Ishikawa (cell line): ENCODE results near the gene RAD51C.

Source experiments
- CEBPB ChIP-seq: IDR thresholded peaks from 2 replicates; pipeline ENCODE4 v1.6.1; 2012
- CREB1 ChIP-seq: IDR thresholded peaks from 2 replicates; pipeline ENCODE4 v1.6.1; 2012; ENCODE audit warnings: low read depth
- EGR1 ChIP-seq: IDR thresholded peaks from 2 replicates; pipeline ENCODE4 v1.6.1; 2012
- EP300 ChIP-seq: IDR thresholded peaks from 2 replicates; pipeline ENCODE4 v1.6.1; 2012; ENCODE audit warnings: borderline replicate concordance
- FOXM1 ChIP-seq: IDR thresholded peaks from 2 replicates; pipeline ENCODE4 v1.6.1; 2012; ENCODE audit warnings: low read depth, borderline replicate concordance
- MAX ChIP-seq: IDR thresholded peaks from 2 replicates; pipeline ENCODE4 v1.6.1; 2012
- NFIC ChIP-seq: IDR thresholded peaks from 2 replicates; pipeline ENCODE4 v1.6.1; 2012
- RAD21 ChIP-seq: IDR thresholded peaks from 2 replicates; pipeline ENCODE4 v1.6.1; 2012; ENCODE audit warnings: low read depth
- REST ChIP-seq: IDR thresholded peaks from 2 replicates; pipeline ENCODE4 v1.6.1; 2012; ENCODE audit warnings: low read depth, mild to moderate bottlenecking
- TAF1 ChIP-seq: IDR thresholded peaks from 2 replicates; pipeline ENCODE4 v1.6.1; 2012; ENCODE audit warnings: low read depth, mild to moderate bottlenecking
- TCF12 ChIP-seq: IDR thresholded peaks from 2 replicates; pipeline ENCODE4 v1.6.1; 2012; ENCODE audit warnings: low read depth
- TEAD4 ChIP-seq: IDR thresholded peaks from 2 replicates; pipeline ENCODE4 v1.6.1; 2012
- USF1 ChIP-seq: IDR thresholded peaks from 2 replicates; pipeline ENCODE4 v1.6.1; 2012
- YY1 ChIP-seq: IDR thresholded peaks from 2 replicates; pipeline ENCODE4 v1.6.1; 2012; ENCODE audit warnings: low read depth
- ZBTB7A ChIP-seq: IDR thresholded peaks from 2 replicates; pipeline ENCODE4 v1.6.1; 2012; ENCODE audit warnings: low read depth

Gene RAD51C

GRCh38 chr17:58667934-58668597, 24.3 kb upstream of the RAD51C start:
- TF ChIP-seq TCF12 (no peak), TEAD4 (no peak), CREB1 (no peak), CEBPB (no peak), REST (no peak), YY1 (no peak)

- no peak for TF ChIP-seq YY1
- TF ChIP-seq FOXM1, result no peak
- TF ChIP-seq EGR1, result no peak
These were observed 23.8 kb upstream of the RAD51C start for GRCh38 chr17:58668598-58668935.

- TF ChIP-seq CEBPB (no peak), NFIC (no peak), EP300 (no peak), EGR1 (no peak), MAX (no peak), TAF1 (no peak), YY1 (no peak), RAD21 (no peak), TCF12 (no peak), USF1 (no peak), ZBTB7A (no peak), TEAD4 (no peak), CREB1 (no peak)
These were observed 22.5 kb upstream of the RAD51C start for GRCh38 chr17:58669853-58670252.

GRCh38 chr17:58671969-58672368, 20.4 kb upstream of the RAD51C start:
- no peak for TF ChIP-seq TEAD4
- no peak for TF ChIP-seq REST
- TF ChIP-seq YY1, result no peak
- no peak for TF ChIP-seq NFIC
- TF ChIP-seq RAD21, result no peak
- TF ChIP-seq FOXM1, result no peak
- no peak for TF ChIP-seq CREB1
- TF ChIP-seq USF1, result no peak
- no peak for TF ChIP-seq MAX
- TF ChIP-seq TCF12, result no peak
- TF ChIP-seq CEBPB, result no peak
- TF ChIP-seq EP300, result no peak
- no peak for TF ChIP-seq TAF1
- TF ChIP-seq EGR1, result no peak
- TF ChIP-seq ZBTB7A, result no peak

- TF ChIP-seq USF1 (no peak), FOXM1 (no peak), TEAD4 (no peak), REST (no peak), TCF12 (no peak), EP300 (no peak), RAD21 (no peak), CREB1 (no peak)
These were observed 15.1 kb upstream of the RAD51C start for GRCh38 chr17:58677194-58677880.
